Trophoblast cell (in vitro differentiated cells and primary cell): ENCODE results near the gene PDE11A.

Experiments
- DNase-seq, 2 donors: peaks; one replicate each; pipeline ENCODE4 v3.0.0-alpha.2; 2016
- H2AFZ ChIP-seq: 2 replicates; pipeline ENCODE4 v1.6.1; 2013; ENCODE audit warnings: low read length, moderate library complexity, mild to moderate bottlenecking; ENCODE audit not compliant: insufficient read depth, poor library complexity
- H2AK5ac ChIP-seq: 2 replicates; pipeline ENCODE4 v1.6.1; 2013; ENCODE audit warnings: mild to moderate bottlenecking, low read length
- H2BK120ac ChIP-seq: 2 replicates; pipeline ENCODE4 v1.6.1; 2013; ENCODE audit warnings: low read length, mild to moderate bottlenecking, moderate library complexity; ENCODE audit not compliant: insufficient read depth, poor library complexity
- H2BK12ac ChIP-seq: 2 replicates; pipeline ENCODE4 v1.6.1; 2013; ENCODE audit warnings: mild to moderate bottlenecking, low read length, moderate library complexity
- H2BK5ac ChIP-seq: 2 replicates; pipeline ENCODE4 v1.6.1; 2013; ENCODE audit warnings: low read length, low read depth, moderate library complexity, mild to moderate bottlenecking; ENCODE audit not compliant: poor library complexity
- H3K14ac ChIP-seq: 2 replicates; pipeline ENCODE4 v1.6.1; 2013; ENCODE audit warnings: mild to moderate bottlenecking, low read length
- H3K18ac ChIP-seq: 2 replicates; pipeline ENCODE4 v1.6.1; 2013; ENCODE audit warnings: mild to moderate bottlenecking, low read length
- H3K23ac ChIP-seq: 2 replicates; pipeline ENCODE4 v1.6.1; 2013; ENCODE audit warnings: low read length
- H3K27ac ChIP-seq: 2 replicates; pipeline ENCODE4 v1.5.1; 2013; ENCODE audit warnings: low read depth, mild to moderate bottlenecking, inconsistent platforms, low read length, moderate library complexity
- H3K27me3 ChIP-seq: 2 replicates; pipeline ENCODE4 v1.6.1; 2013; ENCODE audit warnings: inconsistent platforms, mild to moderate bottlenecking, low read length, moderate library complexity; ENCODE audit not compliant: insufficient read depth
- H3K36me3 ChIP-seq, 2 experiments: 1 replicate in 1 of 2; 2 replicates in 1 of 2; pipeline ENCODE4 v1.6.1; 2013; ENCODE audit warnings: low read length in 2 of 2, mild to moderate bottlenecking in 2 of 2, moderate library complexity in 1 of 2; ENCODE audit not compliant: insufficient read depth in 2 of 2, control insufficient read depth in 1 of 2
- H3K4ac ChIP-seq: 2 replicates; pipeline ENCODE4 v1.6.1; 2013; ENCODE audit warnings: low read depth, mild to moderate bottlenecking, low read length, moderate library complexity
- H3K4me1 ChIP-seq, 2 experiments: 1 replicate in 1 of 2; 2 replicates in 1 of 2; pipeline ENCODE4 v1.6.1; 2013; ENCODE audit warnings: low read length in 2 of 2, mild to moderate bottlenecking in 2 of 2, moderate library complexity in 1 of 2; ENCODE audit not compliant: insufficient read depth in 2 of 2, control insufficient read depth in 1 of 2
- H3K4me2 ChIP-seq: 2 replicates; pipeline ENCODE4 v1.6.1; 2013; ENCODE audit warnings: inconsistent platforms, mild to moderate bottlenecking, low read length, moderate library complexity
- H3K4me3 ChIP-seq: 2 replicates; pipeline ENCODE4 v1.5.1; 2013; ENCODE audit warnings: mild to moderate bottlenecking, low read depth, low read length, inconsistent platforms
- H3K79me1 ChIP-seq: one replicate; pipeline ENCODE4 v1.6.1; 2013; ENCODE audit warnings: low read length
- H3K79me2 ChIP-seq: 2 replicates; pipeline ENCODE4 v1.6.1; 2013; ENCODE audit warnings: low read length, mild to moderate bottlenecking; ENCODE audit not compliant: control insufficient read depth, insufficient read depth, poor library complexity
- H3K9ac ChIP-seq: 2 replicates; pipeline ENCODE4 v1.6.1; 2013; ENCODE audit warnings: mild to moderate bottlenecking, low read length
- H3K9me3 ChIP-seq: 2 replicates; pipeline ENCODE4 v1.6.1; 2013; ENCODE audit warnings: low read depth, mild to moderate bottlenecking, control low read depth, inconsistent platforms, low read length; ENCODE audit not compliant: insufficient read depth
- H4K12ac ChIP-seq: 2 replicates; pipeline ENCODE4 v1.6.1; 2013; ENCODE audit warnings: low read depth, mild to moderate bottlenecking, low read length, moderate library complexity
- H4K8ac ChIP-seq: 2 replicates; pipeline ENCODE4 v1.6.1; 2013; ENCODE audit warnings: low read depth, mild to moderate bottlenecking, low read length, moderate library complexity
- H4K91ac ChIP-seq: one replicate; pipeline ENCODE4 v1.6.1; 2013; ENCODE audit warnings: low read depth, mild to moderate bottlenecking, low read length, moderate library complexity
- WGBS: extraction: QIAGEN DNeasy Blood & Tissue Kit; methylation state at CpG from one replicate; pipeline ENCODE4 v1.1.7; 2013; ENCODE audit warnings: missing lambda C conversion rate; ENCODE audit not compliant: insufficient read length, insufficient coverage; ENCODE audit errors: extremely low coverage; 5-methylcytosine and 5-hydroxymethylcytosine counted together

The PDE11A gene

DNA sequence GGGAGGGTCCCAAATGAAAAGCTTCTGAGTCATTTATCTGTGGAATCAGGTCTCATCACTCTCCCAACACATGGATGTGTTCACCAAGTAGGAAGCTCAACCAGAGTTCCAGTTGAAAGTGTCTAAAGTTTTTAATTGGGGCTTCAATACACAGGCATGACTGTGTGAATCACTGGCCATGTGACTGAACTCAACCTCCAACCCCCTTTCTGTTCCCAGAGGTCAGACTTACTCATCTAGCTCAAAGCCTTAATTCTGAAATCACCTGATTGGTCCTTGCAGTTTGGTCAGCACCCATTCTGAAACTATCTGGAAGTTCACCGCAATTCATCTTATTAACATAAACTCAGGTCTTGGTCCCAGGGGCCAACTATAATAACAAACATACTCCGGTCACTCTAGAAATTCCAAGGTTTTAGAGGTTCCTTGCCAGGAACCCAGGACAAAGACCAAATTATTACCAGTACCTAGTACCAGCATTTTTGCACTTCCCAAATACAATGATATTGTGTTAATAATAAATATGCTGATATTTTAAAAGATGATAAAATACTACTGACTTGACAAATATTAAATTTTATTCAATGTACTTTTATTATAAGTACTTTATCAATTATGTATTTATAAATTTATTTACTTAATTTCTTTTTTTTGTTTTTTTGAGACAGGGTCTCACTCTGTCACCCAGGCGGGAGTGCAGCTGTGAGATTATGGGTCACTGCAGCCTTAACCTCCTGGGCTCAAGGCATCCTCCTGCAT, 28.9 kb upstream of the PDE11A start:
- H3K4ac ChIP-seq: no peak overlapping the region
- no peak overlapping the region for H2BK5ac ChIP-seq
- H4K8ac ChIP-seq: no peak overlapping the region
- no peak overlapping the region for H4K91ac ChIP-seq
- H3K27ac ChIP-seq: no peak overlapping the region
- WGBS: no CpG with 5 or more reads among the region's 3 CpGs
- no peak overlapping the region for H2BK12ac ChIP-seq
- DNase-seq: no peak
- no peak overlapping the region for H3K18ac ChIP-seq
- no peak overlapping the region for H2BK120ac ChIP-seq
- no peaks in the 10 kb centered on the region for H3K27me3 ChIP-seq
- H3K36me3 ChIP-seq: no peaks in the 10 kb centered on the region
- no peak overlapping the region for H3K4me2 ChIP-seq
- H4K12ac ChIP-seq: no peak overlapping the region
- no peak overlapping the region for H2AK5ac ChIP-seq
- H3K23ac ChIP-seq: no peak overlapping the region
- no peaks in the 10 kb centered on the region for H3K9me3 ChIP-seq
- H3K79me2 ChIP-seq: no peaks in the 10 kb centered on the region
- no peaks in the 10 kb centered on the region for H3K4me1 ChIP-seq
- no peak overlapping the region for H3K14ac ChIP-seq
- H2AFZ ChIP-seq: no peak overlapping the region
- H3K9ac ChIP-seq: no peak overlapping the region
- no peak overlapping the region for H3K4me3 ChIP-seq
- H3K79me1 ChIP-seq: no peaks in the 10 kb centered on the region

- Histone ChIP-seq H3K79me1 (no peaks in the 10 kb centered on the region), H2BK12ac (no peak overlapping the region), H2AK5ac (no peak overlapping the region), H3K4me3 (no peak overlapping the region), H3K4ac (no peak overlapping the region), H2BK5ac (no peak overlapping the region), H4K8ac (no peak overlapping the region), H3K14ac (no peak overlapping the region), H3K27ac (no peak overlapping the region), H3K27me3 (no peaks in the 10 kb centered on the region), H3K4me2 (no peak overlapping the region), H3K9me3 (peaks cover 3% of the 10 kb centered on the region), H3K4me1 (no peaks in the 10 kb centered on the region), H3K23ac (no peak overlapping the region), H3K79me2 (no peaks in the 10 kb centered on the region), H4K12ac (no peak overlapping the region), H3K18ac (no peak overlapping the region), H3K36me3 (no peaks in the 10 kb centered on the region), H3K9ac (no peak overlapping the region), H2AFZ (no peak overlapping the region), H4K91ac (no peak overlapping the region), H2BK120ac (no peak overlapping the region)
- no peak for DNase-seq
These were observed 20.9 kb upstream of the PDE11A start for GRCh38 chr2:178093471-178093870.

GRCh38 chr2:178088774-178089270, 16.2 kb upstream of the PDE11A start:
- H2AFZ ChIP-seq: no peak overlapping the region
- H3K79me1 ChIP-seq: no peaks in the 10 kb centered on the region
- H2BK12ac ChIP-seq: no peak overlapping the region
- H3K23ac ChIP-seq: no peak overlapping the region
- DNase-seq: no peak
- H3K36me3 ChIP-seq: no peaks in the 10 kb centered on the region
- no peak overlapping the region for H4K12ac ChIP-seq
- no peak overlapping the region for H2AK5ac ChIP-seq
- no peak overlapping the region for H4K8ac ChIP-seq
- no peak overlapping the region for H4K91ac ChIP-seq
- no peaks in the 10 kb centered on the region for H3K27me3 ChIP-seq
- H3K4ac ChIP-seq: no peak overlapping the region
- no peak overlapping the region for H3K4me3 ChIP-seq
- no peak overlapping the region for H2BK5ac ChIP-seq
- no peaks in the 10 kb centered on the region for H3K9me3 ChIP-seq
- no peak overlapping the region for H2BK120ac ChIP-seq
- no CpG with 5 or more reads among the region's 6 CpGs for WGBS
- no peaks in the 10 kb centered on the region for H3K79me2 ChIP-seq
- H3K18ac ChIP-seq: no peak overlapping the region
- H3K14ac ChIP-seq: no peak overlapping the region
- no peak overlapping the region for H3K27ac ChIP-seq
- H3K4me1 ChIP-seq: no peaks in the 10 kb centered on the region
- no peak overlapping the region for H3K4me2 ChIP-seq
- no peak overlapping the region for H3K9ac ChIP-seq

- no peak overlapping the region for H3K18ac ChIP-seq
- H3K79me1 ChIP-seq: no peaks in the 10 kb centered on the region
- H3K14ac ChIP-seq: no peak overlapping the region
- no peaks in the 10 kb centered on the region for H3K4me1 ChIP-seq
- H3K27ac ChIP-seq: no peak overlapping the region
- no peak for DNase-seq
- no peak overlapping the region for H2BK120ac ChIP-seq
- no peak overlapping the region for H3K9ac ChIP-seq
- H2BK5ac ChIP-seq: no peak overlapping the region
- no peak overlapping the region for H4K91ac ChIP-seq
- no peak overlapping the region for H3K4me2 ChIP-seq
- no peak overlapping the region for H2AK5ac ChIP-seq
- H4K12ac ChIP-seq: no peak overlapping the region
- no peaks in the 10 kb centered on the region for H3K9me3 ChIP-seq
- H2BK12ac ChIP-seq: no peak overlapping the region
- H3K79me2 ChIP-seq: no peaks in the 10 kb centered on the region
- H3K36me3 ChIP-seq: no peaks in the 10 kb centered on the region
- no peaks in the 10 kb centered on the region for H3K27me3 ChIP-seq
- WGBS: no CpG with 5 or more reads among the region's 3 CpGs
- no peak overlapping the region for H3K4ac ChIP-seq
- H3K23ac ChIP-seq: no peak overlapping the region
- no peak overlapping the region for H2AFZ ChIP-seq
- no peak overlapping the region for H3K4me3 ChIP-seq
- H4K8ac ChIP-seq: no peak overlapping the region
These were observed 11.7 kb upstream of the PDE11A start for GRCh38 chr2:178084273-178084672.
